Stimulated activated CD4-positive, alpha-beta T cell treated with anti-CD3 and anti-CD28 coated beads, Interleukin-12 subunit alpha, Interleukin-12 subunit beta, amount 100 ng/mL, for 4 hours (primary cell): ENCODE data around the gene GARRE1.
"Not testable (repeated sequence)": the region's sequence is repeated elsewhere in the genome, so short reads cannot be mapped to it uniquely, and the experiment has no call there.

Experiments used
- DNase-seq: peaks from one replicate; pipeline ENCODE4 v3.0.0-alpha.2; 2020

The GARRE1 gene

DNA sequence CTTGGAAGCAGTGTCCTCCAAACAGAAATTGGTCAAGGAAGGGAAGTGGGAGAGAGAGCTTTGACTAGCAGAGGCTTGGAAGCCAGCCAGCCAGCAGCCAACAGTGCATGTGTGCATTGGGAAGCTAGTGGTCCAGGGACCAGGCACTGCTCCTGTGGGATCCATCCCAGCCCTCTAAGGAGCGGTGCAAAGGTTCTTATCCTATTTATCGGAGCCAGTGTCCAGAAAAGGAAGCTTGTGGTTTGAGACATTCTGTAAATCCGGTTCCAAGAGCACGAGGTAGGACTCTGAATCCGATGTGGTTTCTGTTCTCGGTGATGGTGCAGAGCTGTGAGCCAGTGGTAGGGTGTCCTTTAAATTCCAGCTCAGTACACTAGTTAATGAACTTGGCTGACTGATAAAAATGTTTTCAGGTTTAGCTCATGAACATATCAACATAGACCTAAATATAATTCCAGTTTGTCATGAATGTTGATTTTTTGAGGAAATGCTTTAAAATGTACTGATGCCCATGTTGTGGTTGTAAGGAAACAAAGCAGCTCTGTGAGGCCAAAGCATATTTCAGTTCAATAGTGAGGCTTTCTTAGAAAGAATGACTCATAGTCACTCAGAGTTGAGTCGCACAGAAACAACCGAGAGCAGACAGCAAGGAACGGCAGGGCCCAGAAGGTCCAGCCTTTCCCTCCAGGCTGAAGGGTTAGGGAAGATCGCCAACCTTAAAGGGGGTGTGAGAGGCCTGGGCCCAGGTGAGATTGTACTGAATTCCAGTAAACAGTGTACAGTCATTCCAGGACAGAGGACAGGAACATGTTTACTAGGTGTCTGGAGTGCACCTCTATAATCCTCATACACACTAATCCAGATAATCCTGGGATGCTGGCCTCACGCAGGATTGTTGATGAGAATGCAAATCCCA is 21.5 kb upstream of the GARRE1 start:
- DNase-seq = no peak

DNA sequence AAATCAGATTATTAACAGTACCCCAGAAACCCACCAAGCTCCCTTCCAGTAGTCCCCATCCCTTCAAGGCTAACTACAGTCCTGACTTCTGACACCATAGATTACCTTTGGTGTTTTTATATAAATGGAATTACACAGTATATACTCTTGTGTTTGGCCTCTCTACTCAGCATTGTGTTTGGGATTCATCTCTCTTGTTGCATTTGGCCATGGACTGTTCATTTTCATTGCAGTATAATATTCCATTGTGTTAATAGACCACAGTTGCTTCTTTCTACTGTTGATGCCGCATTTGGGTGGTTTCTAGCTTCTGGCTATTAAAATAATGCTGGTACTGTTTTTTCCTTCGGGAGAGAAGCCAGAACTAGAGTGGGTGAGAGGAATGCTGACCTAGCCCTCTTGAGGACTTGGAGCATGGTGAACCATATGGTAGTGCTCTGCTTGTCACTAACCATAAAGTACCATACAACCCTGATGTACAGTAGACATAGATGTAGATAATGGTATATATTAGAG is 18.9 kb upstream of the GARRE1 start:
- no peak for DNase-seq

DNA sequence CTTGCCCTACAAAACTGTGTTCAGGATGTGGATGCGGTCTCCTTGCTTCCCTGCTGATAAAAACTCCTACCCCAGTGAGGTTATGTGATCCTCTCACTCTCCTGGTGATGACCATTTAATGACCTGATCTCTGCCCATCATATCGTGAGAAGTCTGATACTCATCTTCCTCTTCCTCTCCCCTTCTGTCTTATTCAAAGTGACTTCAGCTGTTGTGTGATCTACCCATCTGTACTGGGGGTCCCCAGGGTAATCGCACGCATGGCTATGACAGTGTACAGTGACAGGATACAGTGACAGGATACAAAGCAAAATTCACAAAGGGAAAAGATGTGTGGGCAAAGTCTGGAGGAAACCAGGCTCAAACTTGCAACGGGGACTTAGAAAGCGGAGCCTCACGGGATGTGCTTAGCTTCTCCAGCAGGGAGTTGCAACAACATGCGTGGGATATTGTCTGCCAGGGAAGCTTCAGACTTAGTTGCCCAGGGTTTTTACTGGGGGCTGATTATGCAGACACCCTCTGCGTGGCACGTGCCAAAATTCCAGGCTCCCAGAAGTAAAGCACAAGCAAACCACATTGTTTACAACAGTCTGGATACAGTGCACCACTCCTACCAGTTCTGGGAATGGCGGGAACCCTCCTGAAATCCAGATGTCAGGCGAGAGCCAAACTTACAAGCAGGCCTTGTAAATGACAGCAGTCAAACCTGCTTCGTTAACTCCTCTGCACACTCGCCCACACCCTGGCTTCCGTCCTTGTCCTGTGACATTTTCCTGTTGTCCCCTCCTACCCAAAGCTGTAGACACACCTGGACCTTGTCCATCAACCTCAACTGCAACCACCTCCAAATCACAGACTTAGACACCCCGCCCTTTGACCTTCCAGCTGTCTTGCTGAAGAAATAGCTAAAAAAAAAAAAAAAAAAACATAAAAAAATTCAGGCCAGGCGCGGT is 18.0 kb upstream of the GARRE1 start:
- DNase-seq = no peak

DNA sequence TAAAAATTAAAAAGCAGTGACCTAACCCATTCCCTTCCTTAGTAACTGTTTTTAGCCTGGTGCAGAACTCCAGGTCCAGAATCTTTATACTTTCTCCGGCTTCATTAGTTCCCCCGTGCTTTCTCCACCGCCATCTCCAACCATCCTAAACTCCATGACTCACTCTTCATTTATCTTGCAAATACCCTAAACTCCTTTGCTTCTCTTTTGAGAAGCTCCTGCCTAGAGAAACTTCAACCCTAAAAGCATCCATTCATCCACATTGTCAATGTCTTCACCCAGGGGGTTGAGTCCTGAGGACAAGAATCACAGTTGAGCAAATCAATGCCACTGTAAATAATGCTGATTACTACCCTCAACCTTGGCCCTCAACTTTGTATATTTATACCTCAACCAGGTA is 17.1 kb upstream of the GARRE1 start:
- no peak for DNase-seq

DNA sequence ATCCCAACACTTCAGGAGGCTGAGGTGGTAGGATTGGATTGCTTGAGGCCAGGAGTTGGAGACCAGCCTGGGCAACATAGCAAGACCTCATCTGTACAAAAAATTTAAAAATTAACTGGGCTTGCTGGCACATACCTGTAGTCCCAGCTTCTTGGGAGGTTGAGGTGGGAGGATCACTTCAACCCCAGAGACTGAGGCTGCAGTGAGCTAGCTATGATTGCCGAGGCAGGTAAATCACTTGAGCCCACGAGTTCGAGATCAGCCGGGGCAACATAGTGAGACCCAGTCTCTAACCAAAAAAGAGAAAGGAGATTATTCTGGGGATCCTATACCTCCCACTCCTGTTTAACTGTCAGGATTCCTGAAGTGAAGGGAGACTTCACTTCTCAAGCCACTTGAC is 16.4 kb upstream of the GARRE1 start:
- no peak for DNase-seq

DNA sequence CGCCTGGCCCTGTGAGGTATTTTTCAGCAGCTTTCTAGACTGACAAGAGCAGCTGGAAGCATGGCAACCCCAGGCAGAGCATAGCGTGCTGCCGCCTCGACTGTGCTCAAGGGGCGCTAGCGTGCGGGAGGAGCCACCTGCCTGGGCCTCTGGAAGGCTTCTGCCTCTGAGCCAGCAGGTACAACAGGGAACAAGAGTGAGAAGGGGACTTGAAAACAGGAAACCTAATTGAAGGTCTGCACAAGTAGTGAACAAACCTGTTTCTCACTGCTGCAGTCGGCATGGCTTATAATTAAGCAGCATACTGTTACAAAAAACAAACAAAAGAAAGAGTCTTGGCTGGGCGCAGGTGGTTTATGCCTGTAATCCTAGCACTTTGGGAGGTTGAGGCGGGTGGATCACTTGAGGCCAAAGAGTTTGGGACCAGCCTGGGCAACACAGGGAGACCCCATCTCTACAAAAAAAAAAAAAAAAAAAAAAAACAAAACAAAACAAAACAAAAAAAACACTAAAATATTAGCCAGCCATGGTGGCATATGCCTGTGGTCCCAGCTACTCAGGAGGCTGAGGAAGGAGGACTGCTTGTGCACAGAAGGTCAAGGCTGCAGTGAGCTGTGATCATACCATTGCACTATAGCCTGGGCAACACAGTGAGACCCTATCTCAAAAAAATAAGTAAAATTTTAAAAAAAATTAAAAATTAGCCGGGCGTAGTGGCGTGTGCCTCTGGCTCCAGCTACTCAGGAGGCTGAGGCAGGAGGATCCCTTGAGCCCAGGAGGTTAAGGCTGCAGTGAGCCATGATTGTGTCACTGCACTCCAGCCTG is 12.6 kb upstream of the GARRE1 start:
- DNase-seq = no peak

DNA sequence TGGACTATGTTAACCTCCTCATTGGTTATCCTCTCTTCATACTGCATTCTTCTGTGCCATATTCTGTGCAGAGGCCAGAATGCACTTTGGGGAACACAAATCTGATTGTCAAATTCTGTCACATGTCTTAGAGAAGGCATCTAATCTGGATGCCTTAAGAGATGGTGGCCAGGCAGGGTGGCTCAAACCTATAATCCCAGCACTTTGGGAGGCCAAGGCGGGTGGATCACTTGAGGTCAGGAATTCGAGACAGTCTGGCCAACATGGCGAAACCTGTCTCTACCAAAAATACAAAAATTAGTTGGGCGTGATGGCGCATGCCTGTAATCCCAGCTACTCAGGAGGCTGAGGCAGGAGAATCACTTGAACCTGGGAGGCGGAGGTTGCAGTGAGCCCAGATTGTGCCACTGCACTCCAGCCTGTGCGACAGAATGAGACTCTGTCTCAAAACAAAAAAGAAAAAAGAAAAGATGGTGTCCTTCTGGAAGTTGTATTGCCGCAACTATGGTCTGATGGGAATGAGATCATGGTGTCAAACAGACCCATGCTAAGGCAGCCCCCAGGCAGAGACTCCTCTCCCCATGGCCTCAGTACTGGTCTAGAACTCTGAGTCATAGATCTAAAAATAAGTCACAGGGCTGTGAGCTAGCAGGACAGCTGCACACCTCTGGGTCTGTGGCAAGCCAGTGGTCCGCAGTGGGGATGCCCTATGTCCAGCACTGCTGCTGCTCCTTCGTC is 11.0 kb upstream of the GARRE1 start:
- not testable (repeated sequence) for DNase-seq

DNA sequence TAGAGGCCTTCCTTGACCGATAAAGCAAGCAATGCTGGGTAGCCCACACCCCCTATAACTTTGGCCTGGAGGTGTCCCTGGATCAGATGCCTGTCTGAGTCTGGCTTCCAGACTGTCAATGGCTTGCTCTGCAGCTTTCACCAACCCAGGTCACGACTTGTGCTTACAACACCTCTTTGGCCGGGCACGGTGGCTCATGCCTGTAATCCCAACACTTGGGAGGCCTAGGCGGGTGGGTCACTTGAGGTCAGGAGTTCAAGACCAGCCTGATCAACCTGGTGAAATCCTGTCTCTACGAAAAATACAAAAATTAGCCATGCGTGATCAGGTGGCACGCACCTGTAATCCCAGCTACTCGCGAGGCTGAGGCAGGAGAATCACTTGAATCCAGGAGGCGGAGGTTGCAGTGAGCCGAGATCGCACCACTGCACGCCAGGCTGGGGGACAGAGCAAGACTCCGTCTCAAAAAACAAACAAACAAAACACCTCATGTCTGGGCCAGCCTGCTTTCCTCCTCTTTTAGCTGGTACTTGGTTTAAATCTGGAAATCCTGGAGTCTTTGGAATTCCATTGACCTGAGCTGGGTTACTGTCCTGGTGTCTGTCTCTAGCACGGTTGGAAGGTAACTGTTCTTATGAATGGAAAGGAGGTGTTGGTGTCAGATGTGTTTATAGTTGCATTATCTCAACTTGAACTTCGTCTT is 10.3 kb upstream of the GARRE1 start:
- DNase-seq = no peak

DNA sequence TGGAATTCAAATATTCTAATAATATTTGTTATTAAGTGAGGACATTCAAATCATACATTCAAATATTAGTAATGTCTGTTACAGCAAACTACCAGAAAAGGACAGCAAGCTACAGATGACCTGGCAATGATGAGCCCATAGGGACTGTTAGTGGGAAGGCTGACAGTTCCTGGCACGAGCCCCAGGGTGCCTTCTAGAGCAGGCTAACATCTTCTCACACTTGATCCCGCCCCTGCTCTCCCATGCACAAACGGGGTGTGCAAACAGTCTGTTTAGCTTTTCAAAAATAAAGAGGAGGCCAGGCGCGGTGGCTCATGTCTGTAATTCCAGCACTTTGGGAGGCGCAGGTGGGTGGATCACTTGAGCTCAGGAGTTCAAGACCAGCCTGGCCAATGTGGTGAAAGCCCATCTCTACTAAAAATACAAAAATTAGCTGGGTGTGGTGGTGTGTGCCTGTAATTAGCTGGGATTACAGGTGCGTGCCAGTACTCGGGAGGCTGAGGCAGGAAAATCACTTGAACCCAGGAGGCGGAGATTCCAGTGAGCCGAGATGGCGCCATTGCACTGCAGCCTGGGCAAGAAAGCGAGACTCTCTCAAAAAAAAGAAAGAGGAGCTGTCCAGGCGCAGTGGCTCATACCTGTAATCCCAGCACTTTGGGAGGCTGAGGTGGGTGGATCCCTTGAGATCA is 9.6 kb upstream of the GARRE1 start:
- DNase-seq = no peak

DNA sequence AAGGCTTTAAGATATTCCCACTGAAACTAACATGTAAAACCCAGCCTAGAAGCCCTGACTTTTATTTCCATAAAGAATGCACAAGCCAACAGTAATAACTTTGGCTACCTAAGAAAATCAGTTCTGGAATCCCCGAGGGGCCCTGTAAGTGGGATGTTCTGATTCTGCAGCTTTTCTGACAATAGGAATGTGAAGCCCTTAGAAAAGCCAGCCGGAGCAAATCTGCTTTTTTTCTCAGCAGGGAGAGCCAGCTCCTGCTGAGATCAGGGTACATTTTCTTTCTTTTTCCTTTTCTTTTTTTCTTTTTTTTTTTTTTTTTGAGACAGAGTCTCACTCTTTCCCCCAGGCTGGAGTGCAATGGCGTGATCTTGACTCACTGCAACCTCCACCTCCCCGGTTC is 8.0 kb upstream of the GARRE1 start:
- DNase-seq = no peak

DNA sequence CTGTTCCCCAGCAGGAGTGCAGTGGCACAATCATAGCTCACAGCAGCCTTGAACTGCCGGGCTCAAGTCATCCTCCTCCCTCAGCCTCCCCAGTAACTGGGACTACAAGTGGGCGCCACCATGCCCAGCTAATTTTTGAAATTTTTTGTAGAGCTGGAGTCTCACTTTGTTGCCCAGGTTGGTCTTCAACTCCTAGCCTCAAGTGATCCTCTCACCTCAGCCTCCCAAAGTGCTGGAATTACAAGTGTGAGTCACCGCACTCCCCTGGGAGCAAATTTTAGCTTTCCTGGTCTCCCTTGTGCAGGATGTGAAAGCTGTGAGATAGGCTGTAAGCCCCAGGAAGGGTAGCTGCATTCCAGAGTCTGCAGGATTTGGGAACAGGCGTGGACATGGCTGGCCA is 5.4 kb upstream of the GARRE1 start:
- no peak for DNase-seq

DNA sequence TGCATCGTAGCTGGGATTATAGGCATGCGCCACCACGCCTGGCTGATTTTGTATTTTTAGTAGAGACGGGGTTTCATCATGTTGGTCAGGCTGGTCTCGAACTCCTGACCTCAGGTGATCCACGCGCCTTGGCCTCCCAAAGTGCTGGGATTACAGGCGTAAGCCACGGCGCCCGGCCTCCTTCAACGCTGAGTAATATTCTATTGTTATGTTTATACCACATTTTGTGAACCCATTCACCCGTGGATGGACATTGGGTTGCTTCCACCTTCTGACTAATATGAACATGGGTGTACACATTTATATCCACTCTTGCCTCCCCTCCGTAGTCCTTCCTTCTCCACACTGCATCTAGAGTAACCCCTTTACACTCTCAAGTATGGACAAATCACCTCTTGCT is 1.2 kb upstream of the GARRE1 start:
- not testable (repeated sequence) for DNase-seq

DNA sequence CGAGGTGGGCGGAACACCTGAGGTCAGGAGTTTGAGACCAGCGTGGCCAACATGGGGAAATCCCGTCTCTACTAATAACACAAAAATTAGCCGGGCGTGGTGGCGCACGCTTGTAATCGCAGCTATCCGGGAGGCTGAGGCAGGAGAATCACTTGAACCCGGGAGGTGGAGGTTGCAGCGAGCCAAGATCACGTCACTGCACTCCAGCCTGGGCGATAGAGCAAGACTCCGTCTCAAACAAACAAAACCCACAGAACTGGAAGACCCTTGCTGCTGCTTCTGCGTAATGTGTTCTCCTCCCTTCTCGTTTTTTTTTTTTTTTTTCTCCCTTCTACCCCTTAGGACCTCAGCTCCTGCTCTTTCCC is 691 bp upstream of the GARRE1 start:
- not testable (repeated sequence) for DNase-seq

DNA sequence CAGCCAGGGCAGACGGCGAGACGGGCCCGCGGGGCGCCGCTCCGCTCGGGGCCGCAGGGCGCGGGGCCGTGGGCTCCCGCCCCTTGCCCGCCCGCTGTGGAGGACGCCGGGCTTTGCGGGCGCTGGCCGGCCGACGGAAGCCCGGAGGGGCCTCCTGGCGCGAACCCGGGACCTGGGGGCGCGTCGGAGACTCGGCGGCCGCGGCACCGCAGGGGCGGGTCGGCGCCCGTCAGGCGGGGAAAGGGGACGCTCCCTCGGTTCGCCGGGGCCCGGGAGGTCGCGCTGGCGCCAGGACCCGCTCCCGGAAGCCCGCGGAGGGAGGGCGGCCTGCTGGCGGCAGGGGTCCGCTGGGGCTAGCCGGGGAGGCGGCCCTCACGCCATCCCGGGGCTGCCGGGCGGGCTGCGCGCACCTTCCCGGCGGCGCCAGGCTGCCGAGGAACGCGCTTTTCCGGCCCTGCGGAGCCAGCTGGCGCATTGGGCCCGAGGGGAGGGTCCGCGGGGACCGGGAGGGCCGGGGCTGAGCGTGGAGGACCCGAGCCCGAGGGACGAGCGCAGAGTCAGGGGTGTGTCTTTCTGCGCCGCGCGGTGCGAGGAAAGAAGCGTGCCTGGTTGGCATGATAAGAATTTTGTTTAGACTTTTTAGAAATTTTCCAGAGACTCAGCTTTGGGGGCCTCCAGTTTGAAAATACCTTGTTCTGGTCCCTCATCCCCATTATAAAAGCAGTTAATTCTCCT is 511 bp downstream of the GARRE1 start:
- peak; percentile 28 for DNase-seq

DNA sequence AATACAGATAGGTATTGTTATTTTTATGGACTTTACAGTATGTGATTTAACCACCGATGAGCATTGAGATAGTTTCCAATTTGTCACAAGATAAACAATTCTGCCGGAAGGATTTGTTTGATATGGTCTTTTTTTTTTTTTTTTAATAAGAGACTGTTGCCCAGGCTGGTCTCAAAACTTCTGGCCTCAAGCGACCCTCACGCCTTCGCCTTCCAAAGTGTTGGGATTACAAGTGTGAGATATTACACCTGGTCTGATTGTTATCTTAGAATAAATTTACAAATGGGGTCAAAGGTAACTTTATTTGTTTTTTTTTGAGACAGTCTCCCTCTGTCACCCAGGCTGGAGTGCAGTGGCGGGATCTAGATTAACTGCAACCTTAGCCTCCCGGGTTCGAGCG is 1.2 kb downstream of the GARRE1 start:
- no peak for DNase-seq

DNA sequence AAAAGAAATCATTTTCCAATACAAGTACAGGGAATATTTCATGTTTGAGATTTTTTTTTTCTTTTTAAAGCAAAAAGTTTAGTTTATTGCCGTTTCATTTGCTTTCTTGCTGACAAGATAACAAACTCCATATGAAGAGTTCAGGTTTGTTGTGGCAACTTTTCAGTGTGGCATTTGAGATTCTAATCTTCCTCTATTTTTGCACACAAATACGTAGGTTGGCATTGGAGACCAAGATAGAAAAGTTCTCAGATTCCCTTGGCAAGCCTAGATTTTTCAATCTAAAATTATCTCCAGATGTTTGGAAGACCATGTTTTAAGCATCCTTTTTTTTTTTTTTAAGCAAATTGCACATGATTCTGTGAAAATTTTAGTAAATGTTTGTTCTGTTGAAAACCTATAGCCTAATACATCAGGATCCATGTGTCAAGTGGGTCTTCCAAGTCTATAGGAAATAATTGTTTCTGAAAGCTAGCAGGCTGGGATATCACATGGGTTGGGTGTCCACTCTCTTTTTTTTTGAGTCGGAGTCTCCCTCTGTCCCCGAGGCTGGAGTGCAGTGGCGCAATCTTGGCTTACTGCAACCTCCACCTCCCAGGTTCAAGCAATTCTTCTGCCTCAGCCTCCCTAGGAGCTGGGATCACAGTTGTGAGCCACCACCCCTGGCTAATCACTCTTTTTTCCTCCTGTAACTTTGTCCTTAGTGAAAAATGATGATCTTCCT is 2.6 kb downstream of the GARRE1 start:
- DNase-seq = no peak

DNA sequence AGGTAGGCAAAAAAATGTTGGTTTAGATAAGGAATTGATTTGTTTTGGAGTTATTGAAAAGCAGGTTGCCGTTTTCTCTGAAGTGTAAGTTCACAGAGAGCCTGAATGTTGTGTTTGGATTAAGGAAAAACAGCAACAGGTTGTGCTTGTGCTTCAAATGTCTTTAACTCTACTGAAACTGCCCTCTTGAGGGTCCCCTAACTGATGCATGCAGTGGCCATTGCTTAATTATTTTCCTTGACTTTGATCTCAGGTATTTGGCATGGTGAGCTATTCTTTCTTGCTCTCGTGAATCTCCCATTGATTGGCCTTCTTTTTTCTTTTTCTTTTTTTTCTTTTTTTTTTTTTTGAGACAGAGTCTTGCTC is 3.2 kb downstream of the GARRE1 start:
- DNase-seq = no peak

DNA sequence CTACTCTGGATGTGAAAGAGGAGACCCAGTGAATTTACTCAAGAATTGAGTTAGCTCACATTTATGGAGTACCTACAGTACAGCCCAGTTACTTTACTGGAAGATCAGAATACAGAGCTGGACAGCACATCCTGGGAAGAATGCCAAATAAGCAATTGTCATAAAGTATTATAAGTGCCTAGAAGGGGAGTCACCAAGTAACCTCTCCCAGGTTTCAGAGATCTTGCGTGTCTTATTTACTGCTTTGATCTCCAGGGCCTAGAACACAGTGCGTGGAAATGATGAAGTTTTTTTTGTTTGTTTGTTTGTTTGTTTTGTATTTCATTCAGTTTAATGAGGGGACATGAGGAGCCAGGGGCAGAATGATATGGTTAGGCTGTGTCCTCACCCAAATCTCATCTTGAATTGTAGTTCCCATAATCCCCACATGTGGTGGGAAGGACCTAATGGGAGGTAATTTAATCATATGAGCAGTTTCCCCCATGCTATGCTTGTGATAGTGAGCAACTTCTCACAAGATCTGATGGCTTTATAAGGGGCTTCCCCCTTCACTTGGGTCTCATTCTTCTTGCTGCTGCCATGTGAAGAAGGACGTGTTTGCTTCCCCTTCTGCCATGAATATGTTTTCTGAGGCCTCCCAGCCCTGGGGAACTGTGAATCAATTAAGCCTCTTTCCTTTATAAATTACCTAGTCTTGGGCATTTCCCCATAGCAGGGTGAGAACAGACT is 5.2 kb downstream of the GARRE1 start:
- DNase-seq = no peak

DNA sequence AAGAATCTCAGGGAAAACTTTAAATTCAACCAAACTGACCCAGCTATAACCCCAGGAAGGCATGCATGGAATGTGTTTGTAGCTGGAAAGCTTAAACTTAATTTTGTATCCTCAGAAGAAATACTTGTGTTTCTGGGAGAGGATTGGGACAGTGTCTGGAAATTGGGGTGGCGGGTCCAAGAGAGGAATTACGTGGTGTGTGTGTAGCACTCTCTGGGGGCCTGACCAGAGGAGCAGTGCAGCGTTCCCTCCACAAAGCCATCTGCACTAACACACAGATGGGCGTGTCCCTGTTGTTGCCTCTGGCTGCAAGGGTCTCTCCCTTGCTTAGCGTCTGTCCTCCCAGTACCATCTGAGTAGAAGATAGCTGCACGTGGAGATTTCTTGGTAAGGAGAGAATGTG is 6.4 kb downstream of the GARRE1 start:
- no peak for DNase-seq
